ENCODE results near the gene BTN1A1. TPM values are rescaled to one million over a fixed set of nuclear protein-coding genes. Genes with fewer than 3 reads are reported as not detected.

The BTN1A1 gene
- total RNA-seq, 1 experiment from 2014 or later: not detected

DNA sequence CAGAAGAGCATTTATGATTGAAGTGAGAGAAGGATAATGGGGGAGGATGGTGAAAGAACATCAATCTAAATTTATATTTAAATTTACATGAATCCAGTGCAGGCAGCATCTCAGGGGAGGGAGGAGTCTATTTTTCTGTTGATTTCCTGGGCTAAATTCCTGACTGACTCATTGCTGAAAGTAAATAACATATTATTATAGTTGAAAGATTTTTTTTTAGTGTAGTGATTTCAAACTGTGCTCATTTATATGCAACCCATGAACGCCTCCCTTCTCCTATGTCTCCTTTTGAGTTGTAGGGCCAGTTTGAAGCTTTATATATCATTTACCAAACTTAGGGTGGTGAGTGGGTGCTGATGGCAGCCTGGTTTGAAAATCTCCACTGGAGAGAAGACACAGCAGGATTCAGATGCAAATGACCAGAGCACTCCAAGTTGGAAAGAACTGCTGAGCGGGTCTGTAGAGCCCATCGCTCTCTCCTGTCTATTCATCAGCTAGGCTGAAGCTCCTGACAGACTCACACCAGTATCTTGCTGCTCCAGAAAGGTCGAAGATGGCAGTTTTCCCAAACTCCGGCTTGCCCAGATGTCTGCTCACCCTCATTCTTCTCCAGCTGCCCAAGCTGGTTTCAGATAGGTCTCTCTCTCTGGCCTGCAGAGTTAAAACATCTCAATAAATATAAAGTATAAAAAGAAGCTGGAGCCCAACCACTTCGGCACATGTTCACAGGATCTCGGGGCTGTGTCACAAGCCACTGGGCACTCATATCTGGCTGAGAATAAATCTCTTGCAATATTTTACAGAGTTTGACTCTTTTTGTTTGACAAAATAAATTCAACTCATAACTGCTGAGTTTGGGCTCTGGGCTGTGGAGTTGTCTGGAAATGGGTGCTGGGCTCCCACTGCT lies 24.0 kb upstream of the BTN1A1 start:
- peak; percentile 34 for DNase-seq (ENCODE audit: low read depth)

DNA sequence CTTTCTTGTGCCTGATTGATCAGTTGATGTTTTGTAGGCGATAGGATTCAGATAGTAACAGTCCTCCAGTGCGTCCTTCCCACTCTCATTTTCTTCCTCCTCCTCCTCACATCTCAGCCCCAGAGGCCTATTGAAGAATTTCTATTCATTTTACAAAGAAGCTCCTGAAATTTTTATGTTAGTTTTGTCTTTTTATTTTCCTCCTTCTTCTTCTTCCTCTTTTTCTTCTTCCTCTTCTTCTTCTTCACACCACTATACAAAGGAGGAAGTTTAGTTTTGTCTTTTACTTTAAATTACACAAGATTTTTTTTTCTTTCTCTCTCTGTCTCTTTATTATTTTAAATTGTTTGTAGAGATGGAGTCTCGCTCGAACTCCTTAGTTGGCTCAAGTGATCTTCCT lies 23.2 kb upstream of the BTN1A1 start:
- DNase-seq (ENCODE audit: low read depth): no peak

DNA sequence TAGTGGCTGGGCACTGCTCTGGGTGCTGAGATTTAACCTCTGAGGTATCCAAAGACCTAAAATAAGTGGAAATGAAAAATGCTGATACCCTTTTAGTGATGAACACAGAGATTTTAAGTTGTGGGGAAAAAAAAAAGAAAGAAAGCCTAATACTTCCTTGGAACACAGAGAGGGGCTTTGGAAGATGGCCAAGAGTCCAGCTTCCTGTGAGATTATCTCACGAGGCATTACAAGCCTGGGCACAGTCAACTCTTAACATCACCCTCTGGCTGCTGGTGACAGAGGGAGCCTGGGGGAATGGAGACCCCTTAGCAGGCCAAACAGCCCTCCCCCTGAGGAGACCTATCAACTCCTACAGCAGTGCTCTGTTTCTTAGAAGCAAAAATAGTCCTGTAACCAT lies 22.7 kb upstream of the BTN1A1 start:
- no peak for DNase-seq (ENCODE audit: low read depth)

DNA sequence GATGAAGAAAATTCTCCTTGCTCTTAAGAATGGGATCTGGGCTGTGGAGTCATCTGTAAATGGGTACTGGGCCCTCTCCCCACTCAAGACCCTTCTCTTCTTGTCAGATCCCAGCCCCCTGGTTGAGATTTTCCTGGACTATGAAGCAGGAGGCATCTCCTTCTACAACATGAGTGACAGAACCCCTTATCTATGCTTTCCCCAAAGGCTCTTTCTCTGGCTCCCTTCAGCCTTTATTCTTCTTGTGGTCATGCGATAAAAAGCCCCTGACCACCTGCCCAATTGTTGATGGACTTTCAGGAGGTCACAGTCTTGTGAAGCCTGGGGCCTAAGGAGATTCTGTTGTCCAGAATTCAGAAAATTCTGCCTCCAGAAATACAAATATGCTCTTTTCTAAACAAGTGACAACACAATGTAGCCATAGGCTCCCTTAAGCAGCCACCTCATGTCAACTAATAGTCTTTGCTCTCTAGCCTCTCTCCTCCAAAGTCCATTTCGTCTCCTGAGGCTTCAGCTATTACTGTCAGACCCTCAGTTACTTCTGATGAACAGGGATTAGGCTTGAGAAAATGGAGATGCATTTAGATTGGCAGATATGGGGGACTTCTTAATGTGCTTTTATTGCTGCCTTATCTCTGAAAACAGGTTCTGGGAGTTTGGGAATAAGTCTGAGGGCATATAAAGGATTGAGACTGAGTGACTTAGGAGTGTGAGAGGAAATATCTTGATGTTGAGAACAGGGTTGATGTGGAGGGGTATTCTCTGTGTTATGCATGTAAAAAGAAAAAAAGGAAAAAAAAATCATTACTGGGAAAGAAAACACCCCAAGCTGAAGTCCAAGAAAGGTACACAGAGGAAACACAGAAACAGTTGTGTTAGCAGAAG lies 21.8 kb upstream of the BTN1A1 start:
- no peak for DNase-seq (ENCODE audit: low read depth)

DNA sequence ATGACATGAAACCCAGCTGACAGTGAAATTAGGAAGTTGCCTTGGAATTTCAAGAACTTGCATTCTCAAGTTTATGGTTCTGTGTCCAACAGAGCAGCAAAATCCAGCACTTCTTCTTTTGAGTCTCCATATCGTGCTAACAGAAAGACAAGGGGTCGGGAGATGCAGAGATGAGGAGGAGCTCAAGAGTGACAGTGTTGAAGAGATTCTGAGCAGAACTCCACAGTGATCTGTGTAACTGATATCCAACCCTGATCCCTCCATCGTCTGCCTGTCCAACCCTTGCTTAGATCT lies 21.2 kb upstream of the BTN1A1 start:
- no peak for DNase-seq (ENCODE audit: low read depth)

DNA sequence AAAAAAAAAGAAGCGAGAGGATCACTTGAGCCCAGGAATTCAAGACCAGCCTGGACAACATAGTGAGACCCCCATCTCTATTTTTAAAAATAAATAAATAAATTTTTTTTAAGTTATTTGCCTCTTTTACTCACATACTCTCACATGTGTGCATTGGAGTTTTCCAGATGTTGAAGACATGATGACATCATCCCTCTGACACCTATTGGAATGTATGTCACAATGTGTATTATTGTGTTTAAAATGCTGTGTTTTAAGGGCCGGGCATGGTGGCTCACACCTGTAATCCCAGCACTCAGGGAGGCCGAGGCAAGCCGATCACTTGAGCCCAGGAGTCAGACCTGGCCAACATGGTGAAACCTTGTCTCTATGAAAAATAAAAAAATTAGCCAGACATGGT lies 17.8 kb upstream of the BTN1A1 start:
- no peak for DNase-seq (ENCODE audit: low read depth)

DNA sequence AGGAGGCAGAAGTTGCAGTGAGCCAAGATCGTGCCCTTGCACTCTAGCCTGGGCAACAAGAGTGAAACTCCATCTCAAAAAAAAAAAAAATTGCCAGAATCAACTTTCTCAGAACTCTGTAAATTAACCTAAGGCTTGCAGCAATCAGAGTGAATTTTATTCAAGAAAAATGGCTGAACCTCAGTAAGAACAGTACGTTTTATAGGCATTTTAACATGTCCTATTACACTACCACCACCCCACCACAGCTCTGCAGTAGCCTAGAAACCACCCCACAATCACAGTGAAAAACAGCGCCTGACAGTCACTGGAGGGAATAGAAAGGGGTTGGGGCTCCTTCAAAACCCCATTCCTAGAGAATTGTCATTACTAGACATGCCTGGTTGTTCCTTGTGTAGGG lies 16.4 kb upstream of the BTN1A1 start:
- no peak for DNase-seq (ENCODE audit: low read depth)

DNA sequence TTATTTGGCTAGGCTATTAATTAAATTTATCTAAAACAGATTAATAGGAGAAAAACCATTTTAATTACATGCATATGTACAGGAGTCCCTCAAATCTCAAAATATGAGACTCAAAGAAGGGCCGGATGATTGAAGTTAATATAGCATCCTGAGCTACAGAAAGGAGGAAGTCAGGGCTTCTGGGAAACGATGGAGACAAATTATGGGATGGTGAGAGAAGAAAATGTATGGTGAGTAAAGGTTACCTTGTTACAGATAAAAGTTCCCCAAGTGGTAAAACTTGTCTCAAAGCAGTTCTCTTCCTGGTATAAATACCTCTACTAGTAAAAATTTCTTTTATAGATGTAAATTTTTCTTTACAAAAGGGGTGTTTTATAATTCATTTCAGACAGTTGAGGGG lies 15.9 kb upstream of the BTN1A1 start:
- DNase-seq (ENCODE audit: low read depth): no peak

DNA sequence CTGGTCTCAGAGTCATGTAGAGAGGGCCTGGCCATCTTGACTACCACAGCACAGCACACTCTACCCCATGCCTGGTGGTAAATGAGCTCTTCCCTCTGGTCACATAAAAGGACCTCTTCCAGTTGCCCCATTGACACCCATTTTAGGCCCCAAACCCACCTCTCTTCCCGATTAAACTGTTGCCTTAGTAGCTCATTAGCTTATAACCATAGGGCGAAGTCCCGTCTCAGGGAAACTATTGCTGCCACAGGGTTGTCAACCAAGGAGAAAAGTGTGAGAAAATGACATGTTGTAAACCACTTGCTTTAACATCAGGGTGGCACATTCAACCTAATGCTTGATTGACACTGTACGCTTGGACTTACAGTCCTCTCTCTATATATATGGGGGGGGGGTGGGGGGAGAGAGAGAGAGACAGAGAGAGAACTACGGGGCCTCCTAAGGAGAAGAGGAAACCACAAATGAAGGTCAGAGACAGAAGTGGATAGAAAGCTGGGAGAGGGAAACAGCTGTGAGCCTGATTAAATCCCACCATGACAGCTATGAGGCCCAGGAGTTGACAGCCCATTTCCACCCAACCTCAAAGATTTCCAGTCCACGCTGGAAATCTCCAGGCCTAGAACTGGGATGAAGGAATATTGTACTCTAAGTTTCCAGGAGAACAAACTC lies 14.9 kb upstream of the BTN1A1 start:
- DNase-seq (ENCODE audit: low read depth): no peak

DNA sequence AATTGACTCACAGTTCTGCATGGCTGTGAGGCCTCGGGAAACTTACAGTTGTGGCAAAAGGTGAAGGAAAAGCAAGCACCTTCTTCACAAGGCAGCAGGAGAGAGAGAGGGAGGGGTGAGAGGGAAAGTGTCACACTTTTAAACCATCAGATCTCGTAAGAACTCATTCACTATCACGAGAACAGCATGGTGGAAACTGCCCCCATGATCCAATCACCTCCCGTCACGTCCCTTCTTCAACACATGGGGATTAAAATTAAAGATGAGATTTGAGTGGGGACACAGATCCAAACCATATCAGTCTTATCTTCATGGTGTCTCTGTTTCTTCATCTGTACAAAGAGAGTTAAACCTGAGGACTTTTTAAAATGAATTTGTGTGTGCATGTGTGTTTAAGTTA lies 13.7 kb upstream of the BTN1A1 start:
- no peak for DNase-seq (ENCODE audit: low read depth)

DNA sequence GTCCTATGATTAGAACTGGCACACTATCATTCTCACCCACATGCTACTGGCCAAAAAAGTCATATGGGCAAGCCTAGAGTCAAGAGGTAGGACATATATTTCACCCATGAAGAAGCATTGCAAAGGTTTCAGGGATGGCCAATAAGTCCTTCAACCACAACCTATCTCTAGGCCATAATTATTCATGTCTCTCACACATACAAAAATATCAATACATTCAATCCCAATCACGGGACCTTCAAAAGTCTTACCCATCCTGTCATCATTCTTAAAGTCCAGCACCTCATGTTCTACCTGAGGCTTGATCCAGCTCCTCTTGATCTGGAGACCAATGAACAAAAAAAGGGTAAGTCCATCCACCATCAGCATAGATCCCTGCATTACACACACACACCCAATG lies 12.6 kb upstream of the BTN1A1 start:
- DNase-seq (ENCODE audit: low read depth): no peak

DNA sequence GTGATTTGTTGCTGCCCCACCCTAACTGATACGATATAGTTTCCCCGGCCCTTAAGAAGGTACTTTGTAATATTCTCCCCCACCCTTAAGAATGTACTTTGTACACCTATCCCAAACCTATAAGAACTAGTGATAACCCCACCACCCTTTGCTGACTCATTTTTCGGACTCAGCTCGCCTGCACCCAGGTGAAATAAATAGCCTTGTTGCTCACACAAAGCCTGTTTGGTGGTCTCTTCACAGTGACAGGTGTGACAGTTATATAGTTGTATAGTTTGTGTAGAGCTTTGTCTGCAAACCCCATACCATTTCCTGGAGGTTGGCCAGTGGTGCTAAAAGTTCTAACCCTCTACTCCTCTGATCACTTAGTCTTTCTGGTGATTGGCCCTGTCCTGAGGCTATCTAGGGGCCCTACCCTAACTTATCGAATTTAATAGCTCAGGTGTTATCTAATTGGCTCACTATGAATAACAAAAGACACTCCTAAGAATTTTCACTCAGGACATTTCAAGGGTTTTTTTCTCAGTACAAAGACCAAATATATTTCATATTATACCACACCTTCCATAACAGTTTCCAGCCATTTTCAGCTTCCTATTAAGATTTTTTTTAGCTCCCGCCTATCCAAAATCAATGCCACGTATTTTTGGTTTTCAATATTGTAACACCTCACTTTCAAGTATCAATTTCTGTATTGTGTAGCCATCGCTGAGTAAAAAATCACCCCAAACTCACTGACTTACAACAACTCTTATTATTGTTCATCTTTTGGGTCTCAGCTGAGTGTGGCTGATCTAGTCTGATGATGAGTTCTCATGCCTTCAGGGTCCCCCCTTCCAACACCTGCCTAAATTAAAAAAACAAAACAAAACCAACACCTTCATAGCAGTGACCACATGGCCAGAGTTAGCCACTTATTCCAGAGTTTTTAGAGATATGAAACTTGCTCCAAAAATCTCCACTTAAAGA lies 9.8 kb upstream of the BTN1A1 start:
- no peak for DNase-seq (ENCODE audit: low read depth)

DNA sequence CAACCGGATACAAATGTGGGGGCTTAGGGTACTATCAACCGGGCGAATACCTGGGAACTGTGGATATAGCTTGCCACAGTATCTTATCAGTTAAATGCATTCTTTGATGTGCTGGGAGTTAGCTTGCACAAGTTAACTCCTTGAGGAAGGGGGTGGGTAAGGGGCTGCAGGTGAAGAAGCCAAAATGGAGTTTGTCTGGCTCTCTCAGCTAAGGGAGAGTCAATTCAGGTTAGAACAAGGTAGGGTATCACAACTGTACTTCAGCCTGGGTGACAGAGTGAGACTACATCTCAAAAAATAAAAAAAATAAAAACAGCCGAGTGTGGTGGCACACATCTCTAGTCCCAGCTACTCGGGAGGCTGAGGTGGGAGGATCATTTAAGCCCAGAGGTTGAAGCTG lies 8.5 kb upstream of the BTN1A1 start:
- DNase-seq (ENCODE audit: low read depth): no peak

DNA sequence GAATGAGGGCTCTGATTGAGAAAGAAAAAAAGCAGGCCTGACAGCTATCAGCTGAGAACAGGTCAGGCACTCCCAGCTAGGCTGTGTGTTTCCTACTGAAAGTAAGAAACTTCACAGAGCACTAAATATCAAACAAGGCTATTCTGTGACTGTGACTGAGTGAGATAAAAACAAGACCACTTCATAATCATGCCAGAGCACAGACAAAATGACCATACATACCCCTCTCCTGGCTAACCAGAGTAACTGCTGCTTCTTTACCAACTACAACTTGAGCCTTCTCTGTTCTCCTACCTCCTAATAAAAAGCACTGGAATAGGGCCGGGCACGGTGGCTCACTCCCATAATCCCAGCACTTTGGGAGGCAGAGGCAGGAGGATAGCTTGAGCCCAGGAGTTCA lies 6.8 kb upstream of the BTN1A1 start:
- peak; percentile 34 for DNase-seq (ENCODE audit: low read depth)

DNA sequence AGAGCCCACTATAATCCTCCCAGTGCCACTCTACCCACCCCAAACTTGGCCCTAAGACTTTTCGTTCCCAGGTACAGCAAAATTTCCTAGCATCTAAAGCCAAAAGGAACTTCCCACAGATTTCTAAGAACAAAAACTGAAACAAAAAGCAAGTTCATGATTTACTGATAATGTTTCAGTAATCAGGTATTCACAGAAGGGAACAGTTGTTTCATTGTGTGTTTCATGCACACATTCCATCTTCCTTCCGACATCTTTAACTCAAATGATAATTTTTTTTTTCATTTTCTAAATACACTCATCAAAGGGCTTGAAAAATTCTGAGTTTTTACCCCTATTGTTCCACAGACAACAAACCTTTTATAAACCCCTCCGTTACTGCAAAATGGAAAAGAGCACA lies 6.0 kb upstream of the BTN1A1 start:
- DNase-seq (ENCODE audit: low read depth): no peak

DNA sequence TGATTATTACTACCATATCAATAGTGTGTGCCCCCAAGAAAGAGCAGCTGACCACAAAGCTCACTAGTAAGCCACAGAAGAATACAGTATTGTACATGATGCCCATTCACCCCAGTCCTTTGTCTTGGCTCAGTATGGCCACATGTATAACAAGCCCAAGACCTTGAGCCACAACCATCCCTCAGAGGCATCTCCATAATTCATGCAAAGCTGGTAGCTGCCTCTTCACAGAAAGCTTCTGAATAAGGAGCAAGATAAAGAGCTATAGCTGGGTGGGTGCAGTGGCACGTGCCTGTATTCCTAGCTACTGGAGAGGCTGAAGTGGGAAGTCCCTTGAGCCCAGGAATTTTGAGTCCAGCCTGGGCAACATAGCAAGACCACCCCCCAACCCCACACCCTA lies 4.8 kb upstream of the BTN1A1 start:
- no peak for DNase-seq (ENCODE audit: low read depth)

DNA sequence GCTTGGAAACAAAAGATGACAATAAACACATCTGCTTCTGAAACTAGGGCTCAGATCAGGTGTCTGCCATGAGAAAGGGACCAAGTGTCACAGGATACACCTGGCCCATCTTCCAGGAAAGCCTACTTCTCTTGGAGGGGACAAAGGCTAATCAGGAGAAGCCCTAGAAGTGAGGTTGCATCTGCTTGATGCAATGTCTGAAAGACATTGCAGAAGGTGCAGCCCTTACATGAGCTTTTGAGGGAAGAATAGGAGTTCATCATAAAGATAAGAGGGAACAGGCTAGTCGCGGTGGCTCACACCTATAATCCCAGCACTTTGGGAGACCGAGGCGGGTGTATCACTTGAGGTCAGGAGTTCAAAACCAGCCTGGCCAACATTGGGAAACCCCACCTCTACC lies 2.5 kb upstream of the BTN1A1 start:
- DNase-seq (ENCODE audit: low read depth): no peak

DNA sequence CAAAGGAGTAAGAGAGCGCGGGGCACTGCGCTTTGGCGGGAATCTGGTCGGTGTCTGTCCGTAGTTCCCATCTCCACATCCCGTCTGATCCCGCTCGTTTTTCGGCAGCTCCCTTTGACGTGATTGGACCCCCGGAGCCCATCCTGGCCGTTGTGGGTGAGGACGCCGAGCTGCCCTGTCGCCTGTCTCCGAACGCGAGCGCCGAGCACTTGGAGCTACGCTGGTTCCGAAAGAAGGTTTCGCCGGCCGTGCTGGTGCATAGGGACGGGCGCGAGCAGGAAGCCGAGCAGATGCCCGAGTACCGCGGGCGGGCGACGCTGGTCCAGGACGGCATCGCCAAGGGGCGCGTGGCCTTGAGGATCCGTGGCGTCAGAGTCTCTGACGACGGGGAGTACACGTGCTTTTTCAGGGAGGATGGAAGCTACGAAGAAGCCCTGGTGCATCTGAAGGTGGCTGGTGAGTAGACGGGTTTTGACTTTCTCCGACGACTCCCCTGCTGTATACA lies 1.4 kb downstream of the BTN1A1 start:
- DNase-seq (ENCODE audit: low read depth): no peak

DNA sequence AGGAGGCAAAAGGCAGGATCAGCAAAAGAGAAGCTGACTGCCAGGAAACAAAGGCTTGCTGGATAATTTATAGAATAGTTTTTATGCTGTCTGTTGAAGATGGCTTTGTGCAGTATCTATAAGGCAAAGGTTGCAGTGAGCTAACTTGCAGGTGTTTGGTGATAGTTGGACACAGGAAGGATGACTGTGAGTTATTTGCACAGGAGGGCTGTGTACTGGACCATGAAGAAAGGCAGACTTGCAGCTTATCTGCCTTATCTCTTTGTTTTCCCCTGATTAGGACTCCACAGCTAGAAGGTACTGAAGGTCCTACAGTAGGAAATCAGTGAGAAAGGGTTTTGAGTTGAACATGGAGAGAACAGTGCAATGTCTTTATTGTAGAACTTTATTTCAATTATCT lies 2.1 kb downstream of the BTN1A1 start:
- DNase-seq (ENCODE audit: low read depth): no peak

DNA sequence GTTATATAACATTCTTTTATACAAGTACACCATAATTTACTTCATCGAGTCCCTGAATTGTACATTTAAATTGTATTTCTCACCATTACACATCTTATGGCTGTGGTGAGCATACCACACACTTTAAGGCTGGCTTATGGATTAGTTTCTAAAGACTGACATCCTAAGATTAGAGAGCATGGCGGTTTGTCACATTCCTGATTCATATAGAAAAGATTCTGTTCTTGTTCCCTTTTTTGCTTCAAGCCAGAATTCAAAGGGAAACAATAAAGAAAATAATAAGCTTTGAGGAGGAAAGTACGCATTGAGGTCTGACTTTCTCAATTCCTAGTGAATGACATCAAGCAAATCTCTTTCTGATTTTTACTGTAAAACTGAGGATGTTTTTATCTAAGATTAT lies 2.5 kb downstream of the BTN1A1 start:
- DNase-seq (ENCODE audit: low read depth): no peak

DNA sequence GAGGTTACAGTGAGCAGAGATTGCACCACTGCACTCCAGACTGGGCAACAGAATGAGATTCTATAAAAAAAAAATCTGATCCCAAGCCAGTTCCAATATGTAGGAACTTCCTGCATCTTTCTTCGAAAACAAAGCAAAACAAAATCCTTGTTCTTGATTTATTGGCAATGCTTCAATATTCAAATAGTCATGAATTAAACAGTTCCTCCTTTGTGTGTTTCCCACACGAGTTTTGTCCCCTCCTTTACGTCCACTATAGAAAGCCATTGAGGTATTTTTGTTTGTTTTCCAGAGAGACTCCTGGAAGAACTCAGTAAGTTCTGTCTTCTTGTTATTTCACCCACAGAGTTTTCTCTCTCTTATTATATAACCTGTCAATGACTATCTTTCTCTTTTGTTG lies 7.6 kb downstream of the BTN1A1 start:
- DNase-seq (ENCODE audit: low read depth): no peak
